Activated effector memory CD4-positive, alpha-beta T cell treated with Interleukin-2 at 50 U/mL for 16 hours (primary cell): ENCODE results near the gene CFAP61.
"Not testable (repeated sequence)": the region's sequence is repeated elsewhere in the genome, so short reads cannot be mapped to it uniquely, and the experiment has no call there.

Experiments used
- DNase-seq: peaks from one replicate; pipeline ENCODE4 v3.0.0-alpha.2; 2020

CFAP61 gene

GRCh38 chr20:20052074-20052970 lies at the start of gene CFAP61, which contains the start of gene CRNKL1:
Gene CFAP61 (plus strand): TSS chr20:20052532. CDS start chr20:20056654, 4,122 bp downstream.
Gene CRNKL1 (minus strand): TSS chr20:20052466. CDS start chr20:20052342, 124 bp downstream.
- DNase-seq: peak; percentile 94

- no peak for DNase-seq
Observed at GRCh38 chr20:20003031-20003954, 49.0 kb upstream of the CFAP61 start.

- DNase-seq: not testable (repeated sequence)
Observed at GRCh38 chr20:20003955-20004322, 48.4 kb upstream of the CFAP61 start.

GRCh38 chr20:20005342-20005741 lies 47.0 kb upstream of the CFAP61 start:
- no peak for DNase-seq

GRCh38 chr20:20009784-20010253 lies 42.5 kb upstream of the CFAP61 start:
- DNase-seq: no peak

- DNase-seq: no peak
Observed at GRCh38 chr20:20010639-20011500, 41.5 kb upstream of the CFAP61 start.

GRCh38 chr20:20012541-20012940 lies 39.8 kb upstream of the CFAP61 start:
- DNase-seq: no peak

GRCh38 chr20:20014659-20015058 lies 37.7 kb upstream of the CFAP61 start:
- no peak for DNase-seq

- peak; percentile 82 for DNase-seq
Observed at GRCh38 chr20:20017001-20017843, 35.1 kb upstream of the CFAP61 start, which contains the start of gene NAA20. Gene NAA20 (plus strand): TSS chr20:20017362. CDS start chr20:20017397, 35 bp downstream.

GRCh38 chr20:20017844-20018185 lies 34.5 kb upstream of the CFAP61 start:
- no peak for DNase-seq

GRCh38 chr20:20018366-20018765 lies 34.0 kb upstream of the CFAP61 start:
- no peak for DNase-seq

GRCh38 chr20:20019123-20019522 lies 33.2 kb upstream of the CFAP61 start:
- no peak for DNase-seq

- DNase-seq: no peak
Observed at GRCh38 chr20:20020908-20021307, 31.4 kb upstream of the CFAP61 start.

- DNase-seq: no peak
Observed at GRCh38 chr20:20021835-20022234, 30.5 kb upstream of the CFAP61 start.

GRCh38 chr20:20022498-20022897 lies 29.8 kb upstream of the CFAP61 start:
- DNase-seq: no peak

GRCh38 chr20:20023395-20023794 lies 28.9 kb upstream of the CFAP61 start:
- DNase-seq: no peak

- DNase-seq: no peak
Observed at GRCh38 chr20:20024942-20025341, 27.4 kb upstream of the CFAP61 start.

GRCh38 chr20:20027284-20027683 lies 25.0 kb upstream of the CFAP61 start:
- no peak for DNase-seq

GRCh38 chr20:20031790-20032189 lies 20.5 kb upstream of the CFAP61 start:
- DNase-seq: no peak

GRCh38 chr20:20034486-20034885 lies 17.8 kb upstream of the CFAP61 start:
- DNase-seq: no peak

- DNase-seq: no peak
Observed at GRCh38 chr20:20036756-20037155, 15.6 kb upstream of the CFAP61 start.
